K562 (cell line): ENCODE measurements around the gene ZBTB49. TPM values are rescaled to one million over a fixed set of nuclear protein-coding genes. Genes with fewer than 3 reads are reported as not detected.

Experiments
- ATAC-seq: fragments of 200-7000 bp; cut with Tn5 transposase; 3 replicates; pipeline ENCODE4 v1.9.1; 2020; ENCODE audit warnings: moderate library complexity
- BruUV-seq: library from RNA; stranded (reverse); fragments of 400-500 nt; replicated peaks from 2 replicates; lab custom pipeline; 2021; lab: Mats Ljungman, UMichigan
- CTCF ChIA-PET: fragments of 300-600 bp; formaldehyde crosslinking; extraction: SDS; loops from one replicate; lab custom pipeline; 2021; ENCODE audit warnings: low intra/inter-chr PET ratio; lab: Yijun Ruan, JAX
- POLR2A ChIA-PET: fragments of 300-600, 350-650 bp; sonication (Branson Sonifier 250); formaldehyde crosslinking; extraction: SDS; loops from one replicate; lab custom pipeline; 2021; ENCODE audit warnings: antibody characterized with exemption, inconsistent platforms; lab: Yijun Ruan, JAX
- DNase-seq, 4 experiments: peaks; one replicate each; pipeline versions ENCODE4 v3.0.0 to v3.0.0-alpha.2; 2011 to 2018; ENCODE audit warnings: low spot score in 3 of 4, mixed read lengths in 3 of 4; ENCODE audit errors: extremely low read depth in 1 of 4
- FAIRE-seq: peaks from 2 replicates; lab custom pipeline; 2011; peaks lifted over from hg19 to GRCh38; lab: Jason Lieb, UNC
- H2AFZ ChIP-seq: 2 replicates; pipeline ENCODE4 v1.6.0; 2011; ENCODE audit warnings: low read depth, low read length, control low read depth, inconsistent platforms
- H3K27ac ChIP-seq: fragments of 200-600 bp; 3 replicates; pipeline ENCODE4 v1.8.0; 2011; ENCODE audit warnings: low read depth, mild to moderate bottlenecking, control low read depth, inconsistent platforms, low read length, moderate library complexity, mixed read lengths; ENCODE audit errors: extremely low read depth
- H3K27me3 ChIP-seq, 2 experiments: fragments of 300-600 bp in 1 of 2; 2 replicates in 1 of 2; 3 replicates in 1 of 2; pipeline versions ENCODE4 v1.6.0 to v1.8.0; 2011; ENCODE audit warnings: inconsistent platforms in 2 of 2, low read length in 2 of 2, mild to moderate bottlenecking in 1 of 2, mixed read lengths in 1 of 2, moderate library complexity in 1 of 2; ENCODE audit not compliant: control insufficient read depth in 2 of 2, insufficient read depth in 2 of 2
- H3K36me3 ChIP-seq: fragments of 300-600 bp; 3 replicates; pipeline ENCODE4 v1.8.0; 2011; ENCODE audit warnings: mild to moderate bottlenecking, low read length, inconsistent platforms; ENCODE audit not compliant: control insufficient read depth, insufficient read depth
- H3K4me1 ChIP-seq, 2 experiments: fragments of 200-600 bp in 1 of 2; replicated peaks in 1 of 2; 2 replicates in 1 of 2; 3 replicates in 1 of 2; pipeline versions ENCODE4 v1.5.1 to v1.8.0; 2011; ENCODE audit warnings: inconsistent platforms in 2 of 2, low read length in 2 of 2, mild to moderate bottlenecking in 1 of 2, mixed read lengths in 1 of 2, moderate library complexity in 1 of 2; ENCODE audit not compliant: control insufficient read depth in 2 of 2, insufficient read depth in 2 of 2
- H3K4me2 ChIP-seq: 2 replicates; pipeline ENCODE4 v1.6.1; 2011; ENCODE audit warnings: low read length, control low read depth, inconsistent platforms, mixed read lengths; ENCODE audit not compliant: insufficient read depth
- H3K4me3 ChIP-seq: fragments of 200-600 bp; sonication (generic), shearing (Covaris generic); 2 replicates; pipeline ENCODE4 v1.5.1; 2016; ENCODE audit warnings: control low read depth, inconsistent platforms
- H3K79me2 ChIP-seq: fragments of 200-600 bp; 3 replicates; pipeline ENCODE4 v1.8.0; 2011; ENCODE audit warnings: low read length, inconsistent platforms; ENCODE audit not compliant: control insufficient read depth, insufficient read depth
- H3K9ac ChIP-seq, 2 experiments: 2 replicates each; pipeline versions ENCODE4 v1.6.0 to v1.6.1; 2011; ENCODE audit warnings: low read depth in 2 of 2, low read length in 2 of 2, control low read depth in 1 of 2, inconsistent platforms in 1 of 2, mild to moderate bottlenecking in 1 of 2, mixed read lengths in 1 of 2; ENCODE audit not compliant: insufficient read depth in 1 of 2
- H3K9me1 ChIP-seq: one replicate; pipeline ENCODE4 v1.6.0; 2011; ENCODE audit warnings: inconsistent platforms, mild to moderate bottlenecking, low read length, moderate library complexity; ENCODE audit not compliant: control insufficient read depth, insufficient read depth
- H3K9me3 ChIP-seq: replicated peaks from 2 replicates; pipeline ENCODE4 v1.5.1; 2011; ENCODE audit warnings: low read depth, low read length, inconsistent platforms; ENCODE audit not compliant: control insufficient read depth, insufficient read depth
- H4K20me1 ChIP-seq: replicated peaks from 2 replicates; pipeline ENCODE4 v1.6.1; 2011; ENCODE audit warnings: low read length, inconsistent platforms, mixed read lengths; ENCODE audit not compliant: control insufficient read depth, insufficient read depth
- BDP1 ChIP-seq: IDR thresholded peaks from 3 replicates; pipeline ENCODE4 v1.6.1; 2011; ENCODE audit not compliant: insufficient read length, insufficient read depth
- CCNT2 ChIP-seq: IDR thresholded peaks from 2 replicates; pipeline ENCODE4 v1.6.1; 2011; ENCODE audit warnings: borderline replicate concordance, low read depth, mild to moderate bottlenecking, moderate library complexity, mixed read lengths, low read length; ENCODE audit not compliant: insufficient read length; ENCODE audit errors: extremely low read depth
- CEBPG ChIP-seq, 3 experiments: fragments of 200-800 bp in 1 of 3; sonication (Bioruptor generic) in 1 of 3; sonication (generic) in 1 of 3; formaldehyde crosslinking in 1 of 3; IDR thresholded peaks in 2 of 3; conservative IDR thresholded peaks in 1 of 3; 2 replicates each; pipeline versions ENCODE4 v1.6.1 to v1.8.0; 2016 to 2022; ENCODE audit warnings: missing compliant biosample characterization in 2 of 3, missing genetic modification characterization in 2 of 3, mild to moderate bottlenecking in 1 of 3, missing genetic modification reagents in 1 of 3
- ESRRB ChIP-seq: fragments of 250-450 bp; sonication (Bioruptor Pico); IDR thresholded peaks from 2 replicates; pipeline ENCODE4 v1.5.0; 2020; ENCODE audit warnings: mild to moderate bottlenecking, moderate library complexity, borderline replicate concordance
- MAFG ChIP-seq: fragments of 450-650 bp; conservative IDR thresholded peaks from 2 replicates; pipeline ENCODE4 v1.6.1; 2016; ENCODE audit warnings: missing genetic modification characterization, missing compliant biosample characterization
- ZC3H11A ChIP-seq: IDR thresholded peaks from 2 replicates; pipeline ENCODE4 v1.6.1; 2012; ENCODE audit warnings: low read depth, low read length, improper control_type of control experiment
- ZNF316 ChIP-seq: fragments of 450-650 bp; IDR thresholded peaks from 2 replicates; pipeline ENCODE4 v1.6.1; 2016
- ZNF696 ChIP-seq: fragments of 250-450 bp; sonication (Bioruptor Pico); conservative IDR thresholded peaks from 2 replicates; pipeline ENCODE4 v1.4.0; 2020; ENCODE audit warnings: mild to moderate bottlenecking, moderate library complexity
- ZNF764 ChIP-seq: fragments of 250-450 bp; sonication (Bioruptor Pico); IDR thresholded peaks from 2 replicates; pipeline ENCODE4 v1.4.0; 2020; ENCODE audit warnings: low read depth, mild to moderate bottlenecking, moderate library complexity
- ZNF785 ChIP-seq: fragments of 250-450 bp; sonication (Bioruptor Pico); IDR thresholded peaks from 2 replicates; pipeline ENCODE4 v1.4.0; 2020; ENCODE audit warnings: mild to moderate bottlenecking
- ZNF830 ChIP-seq: fragments of 250-450 bp; sonication (Bioruptor Pico); IDR thresholded peaks from 2 replicates; pipeline ENCODE4 v1.5.0; 2021; ENCODE audit warnings: mild to moderate bottlenecking
- WGBS: fragments of 100-300 bp; shearing (Covaris generic); methylation state at CpG from one replicate; pipeline ENCODE4 v1.1.6; 2016; ENCODE audit warnings: low coverage, mixed read lengths; ENCODE audit not compliant: insufficient coverage; ENCODE audit errors: missing lambda C conversion rate; 5-methylcytosine and 5-hydroxymethylcytosine counted together
- in situ Hi-C: fragments of 300-500 bp; cut with MboI; formaldehyde crosslinking; loops from 4 replicates; pipeline ENCODE4 v1.15.0; 2018; ENCODE audit warnings: inconsistent platforms, mixed read lengths
- intact Hi-C: fragments of 100-400 bp; cut with micrococcal nuclease; formaldehyde crosslinking; loops from 2 replicates; pipeline ENCODE4 v1.14.2; 2022
- polyA plus RNA-seq, 8 experiments: library from polyadenylated mRNA; depleted of rRNA in 4 of 8; stranded (reverse) in 5 of 8; unstranded in 3 of 8; fragments of >200 nt; fragmentation: Nextera tagmentation in 2 of 8; fragmentation: Illumina TruSeq in 1 of 8; extraction: Ambion mirVana in 2 of 8; extraction: Trizol in 1 of 8; gene quantifications; 2 replicates each; pipeline versions ENCODE4 v1.2.1 to v1.2.3, GENCODE V29; 2011 to 2014; ENCODE audit warnings: inconsistent platforms in 1 of 8, missing spikeins in 1 of 8
- total RNA-seq, 7 experiments: library from RNA; depleted of rRNA in 6 of 7; stranded (reverse); fragments of >200 nt in 6 of 7; fragmentation: Illumina TruSeq in 2 of 7; extraction: Trizol in 2 of 7; gene quantifications; 2 replicates each; pipeline versions ENCODE4 v1.2.1 to v1.2.3, GENCODE V29; 2011 to 2021; ENCODE audit warnings: low replicate concordance in 1 of 7
- TF ChIP-seq, protein P1 (sequence below): fragments of 450-650 bp; formaldehyde crosslinking; IDR thresholded peaks from 2 replicates; pipeline ENCODE4 v1.4.0; 2022; ENCODE audit warnings: missing genetic modification characterization
- TF ChIP-seq, protein P2 (sequence below): sonication (generic); formaldehyde crosslinking; IDR thresholded peaks from 2 replicates; pipeline ENCODE4 v1.8.0; 2022; ENCODE audit warnings: mild to moderate bottlenecking, low read depth, missing genetic modification reagents
- TF ChIP-seq, protein P3 (sequence below): sonication (generic); formaldehyde crosslinking; IDR thresholded peaks from 2 replicates; pipeline ENCODE4 v1.8.1; 2022; ENCODE audit warnings: missing genetic modification reagents

Gene ZBTB49
- total and polyA plus RNA-seq, 9 of the 15 experiments (the other 6 are each of a cell fraction or from before 2014, with no cell fraction given), result 0.49 to 8.0 (median 4.2) TPM

DNA sequence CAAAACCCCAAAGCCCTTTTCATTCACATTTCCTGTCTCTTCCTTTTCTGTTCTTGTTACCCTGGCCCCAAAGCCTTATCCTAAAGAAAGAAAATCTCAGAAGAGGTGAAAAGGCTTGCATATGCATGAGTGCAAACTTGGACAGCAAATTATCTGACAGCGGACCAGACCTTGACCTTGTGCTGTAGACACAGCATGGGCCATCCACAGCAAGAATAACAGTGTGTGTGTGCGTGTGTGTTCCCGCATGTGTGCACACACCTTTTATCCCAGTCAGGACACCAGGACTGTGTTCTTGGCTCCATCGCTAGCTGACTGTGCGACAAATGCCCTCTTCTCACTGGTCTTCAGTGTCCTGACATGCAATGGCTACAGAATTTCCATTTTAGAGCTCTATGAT lies 35.3 kb downstream of the ZBTB49 start:
- DNase-seq (no peak), FAIRE-seq (no peak), ATAC-seq (no peak)
- Histone ChIP-seq H3K27ac (no peak overlapping the region), H3K4me1 (peaks cover 34 to 44% of the 10 kb centered on the region in 2 experiments; a peak in 4 of 5 replicates), H4K20me1 (no peaks in the 10 kb centered on the region), H3K79me2 (no peaks in the 10 kb centered on the region), H3K4me3 (no peak overlapping the region), H3K9me1 (no peaks in the 10 kb centered on the region), H3K4me2 (no peak overlapping the region), H3K27me3 (no peaks in the 10 kb centered on the region), H3K9me3 (no peaks in the 10 kb centered on the region), H3K36me3 (peaks cover 14% of the 10 kb centered on the region; the same call in 2 of the 3 replicates), H3K9ac (no peak overlapping the region), H2AFZ (0 out of 2 replicates have a peak overlapping the region, but pooled peaks have one; percentile 3)
- in situ Hi-C loops (no loop called here), intact Hi-C loops (no loop called here)
- ChIA-PET CTCF (no interaction called here), POLR2A (interaction anchor here (0.8 to 2.3 kb wide), 3 partner anchors 35 to 77 kb away, joined by 3 to 7 read pairs (median 3); partner anchors contain the start of genes LYAR, TMEM128 and ZBTB49)
- WGBS, result 90% methylated on average over 5 of the region's 5 CpGs
- no TSS peak for BruUV-seq
- TF ChIP-seq, protein P1, sequence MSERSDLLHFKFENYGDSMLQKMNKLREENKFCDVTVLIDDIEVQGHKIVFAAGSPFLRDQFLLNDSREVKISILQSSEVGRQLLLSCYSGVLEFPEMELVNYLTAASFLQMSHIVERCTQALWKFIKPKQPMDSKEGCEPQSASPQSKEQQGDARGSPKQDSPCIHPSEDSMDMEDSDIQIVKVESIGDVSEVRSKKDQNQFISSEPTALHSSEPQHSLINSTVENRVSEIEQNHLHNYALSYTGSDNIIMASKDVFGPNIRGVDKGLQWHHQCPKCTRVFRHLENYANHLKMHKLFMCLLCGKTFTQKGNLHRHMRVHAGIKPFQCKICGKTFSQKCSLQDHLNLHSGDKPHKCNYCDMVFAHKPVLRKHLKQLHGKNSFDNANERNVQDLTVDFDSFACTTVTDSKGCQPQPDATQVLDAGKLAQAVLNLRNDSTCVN (CRISPR knock-in tag), result no peak
- TF ChIP-seq, protein P2, sequence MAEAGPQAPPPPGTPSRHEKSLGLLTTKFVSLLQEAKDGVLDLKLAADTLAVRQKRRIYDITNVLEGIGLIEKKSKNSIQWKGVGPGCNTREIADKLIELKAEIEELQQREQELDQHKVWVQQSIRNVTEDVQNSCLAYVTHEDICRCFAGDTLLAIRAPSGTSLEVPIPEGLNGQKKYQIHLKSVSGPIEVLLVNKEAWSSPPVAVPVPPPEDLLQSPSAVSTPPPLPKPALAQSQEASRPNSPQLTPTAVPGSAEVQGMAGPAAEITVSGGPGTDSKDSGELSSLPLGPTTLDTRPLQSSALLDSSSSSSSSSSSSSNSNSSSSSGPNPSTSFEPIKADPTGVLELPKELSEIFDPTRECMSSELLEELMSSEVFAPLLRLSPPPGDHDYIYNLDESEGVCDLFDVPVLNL, result no peak
- no peak for TF ChIP-seq ZNF316
- no peak for TF ChIP-seq ZNF785 (CRISPR knock-in tag)
- no peak for TF ChIP-seq BDP1
- no peak for TF ChIP-seq ZNF764 (CRISPR knock-in tag)
- TF ChIP-seq ZC3H11A, result no peak
- no peak for TF ChIP-seq MAFG (tag)
- no peak for TF ChIP-seq ZNF830
- no peak for TF ChIP-seq CCNT2
- no peak for TF ChIP-seq ZNF696
- TF ChIP-seq ESRRB, result no peak
- TF ChIP-seq, protein P3, sequence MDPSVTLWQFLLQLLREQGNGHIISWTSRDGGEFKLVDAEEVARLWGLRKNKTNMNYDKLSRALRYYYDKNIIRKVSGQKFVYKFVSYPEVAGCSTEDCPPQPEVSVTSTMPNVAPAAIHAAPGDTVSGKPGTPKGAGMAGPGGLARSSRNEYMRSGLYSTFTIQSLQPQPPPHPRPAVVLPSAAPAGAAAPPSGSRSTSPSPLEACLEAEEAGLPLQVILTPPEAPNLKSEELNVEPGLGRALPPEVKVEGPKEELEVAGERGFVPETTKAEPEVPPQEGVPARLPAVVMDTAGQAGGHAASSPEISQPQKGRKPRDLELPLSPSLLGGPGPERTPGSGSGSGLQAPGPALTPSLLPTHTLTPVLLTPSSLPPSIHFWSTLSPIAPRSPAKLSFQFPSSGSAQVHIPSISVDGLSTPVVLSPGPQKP (CRISPR knock-in tag), result no peak
- TF ChIP-seq CEBPG (CRISPR knock-in tag; IDR thresholded peaks at IDR 0.05), result no peak
- TF ChIP-seq CEBPG (tag; conservative IDR thresholded peaks at IDR 0.05 in 1 of 2, IDR thresholded peaks at IDR 0.05 in 1 of 2), result no peak
